ENCODE measurements around the gene IL12B. TPM values are rescaled to one million over a fixed set of nuclear protein-coding genes. Genes with fewer than 3 reads are reported as not detected.

IL12B gene
- total RNA-seq, 5 donors from 2014 or later (not counting 1 experiment from before 2014, with no cell fraction given), result not detected

DNA sequence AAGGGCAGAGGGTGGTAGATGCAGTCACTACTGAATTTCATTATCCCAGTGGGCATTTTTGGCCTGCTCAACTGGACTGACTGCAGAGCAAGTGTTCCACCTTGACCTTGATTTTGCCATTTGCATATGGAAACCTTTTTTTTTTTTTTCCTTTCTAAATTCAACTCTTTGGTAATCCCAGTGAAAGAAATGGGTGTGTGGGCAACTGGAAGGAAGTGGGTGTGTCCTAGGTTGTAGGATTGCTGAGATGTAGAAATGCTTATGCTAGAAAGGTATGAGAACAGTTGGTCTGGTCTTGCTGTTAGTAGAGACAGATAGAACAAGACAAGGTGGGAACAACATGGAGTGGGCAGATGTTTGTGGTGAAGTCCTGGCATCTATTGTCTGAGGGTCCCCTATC lies 7.8 kb upstream of the IL12B start:
- no peaks in the 10 kb centered on the region for H3K27me3 ChIP-seq (replicated peaks in 1 of 2; ENCODE audit: control insufficient read depth in 2 of 2, extremely low read depth in 1 of 2, insufficient read depth in 2 of 2, low read length in 1 of 2)
- peak overlapping the region; percentile 54 for H3K27ac ChIP-seq (ENCODE audit: low read length)
- no peak for ATAC-seq (replicated peaks in 1 of 4)
- no peak overlapping the region for H3K4me3 ChIP-seq (ENCODE audit: control insufficient read depth in 1 of 2, extremely low read depth in 1 of 2, low read length in 1 of 2)
- Mint-ChIP-seq H3K36me3 (no peaks in the 10 kb centered on the region), H3K9me3 (peaks cover 0 to 8% (median 0%) of the 10 kb centered on the region in 3 donors), H3K27ac (peak overlapping the region; percentile 84 to 85), H3K27me3 (no peaks in the 10 kb centered on the region), H3K4me1 (peaks cover 52 to 71% (median 54%) of the 10 kb centered on the region in 3 donors), H3K4me3 (peak overlapping the region in 2 of 3 donors; percentile 4 to 53)
- H3K4me1 ChIP-seq (ENCODE audit: control insufficient read depth in 1 of 2, extremely low read depth in 1 of 2, insufficient read depth in 2 of 2, low read length in 2 of 2), result peaks cover 13 to 55% of the 10 kb centered on the region in 2 experiments
- H3K36me3 ChIP-seq (ENCODE audit: control insufficient read depth in 2 of 2, extremely low read depth in 1 of 2, insufficient read depth in 1 of 2, low read length in 1 of 2), result no peaks in the 10 kb centered on the region
- ChIA-PET POLR2A (interaction anchor here in 1 of 2 donors (0.7 kb wide), 1 partner anchor 137 kb away, joined by 7 read pairs; no protein-coding TSS in a partner anchor), CTCF (no interaction called here)
- H3K9me3 ChIP-seq, result no peaks in the 10 kb centered on the region
- DNase-seq, result no peak

DNA sequence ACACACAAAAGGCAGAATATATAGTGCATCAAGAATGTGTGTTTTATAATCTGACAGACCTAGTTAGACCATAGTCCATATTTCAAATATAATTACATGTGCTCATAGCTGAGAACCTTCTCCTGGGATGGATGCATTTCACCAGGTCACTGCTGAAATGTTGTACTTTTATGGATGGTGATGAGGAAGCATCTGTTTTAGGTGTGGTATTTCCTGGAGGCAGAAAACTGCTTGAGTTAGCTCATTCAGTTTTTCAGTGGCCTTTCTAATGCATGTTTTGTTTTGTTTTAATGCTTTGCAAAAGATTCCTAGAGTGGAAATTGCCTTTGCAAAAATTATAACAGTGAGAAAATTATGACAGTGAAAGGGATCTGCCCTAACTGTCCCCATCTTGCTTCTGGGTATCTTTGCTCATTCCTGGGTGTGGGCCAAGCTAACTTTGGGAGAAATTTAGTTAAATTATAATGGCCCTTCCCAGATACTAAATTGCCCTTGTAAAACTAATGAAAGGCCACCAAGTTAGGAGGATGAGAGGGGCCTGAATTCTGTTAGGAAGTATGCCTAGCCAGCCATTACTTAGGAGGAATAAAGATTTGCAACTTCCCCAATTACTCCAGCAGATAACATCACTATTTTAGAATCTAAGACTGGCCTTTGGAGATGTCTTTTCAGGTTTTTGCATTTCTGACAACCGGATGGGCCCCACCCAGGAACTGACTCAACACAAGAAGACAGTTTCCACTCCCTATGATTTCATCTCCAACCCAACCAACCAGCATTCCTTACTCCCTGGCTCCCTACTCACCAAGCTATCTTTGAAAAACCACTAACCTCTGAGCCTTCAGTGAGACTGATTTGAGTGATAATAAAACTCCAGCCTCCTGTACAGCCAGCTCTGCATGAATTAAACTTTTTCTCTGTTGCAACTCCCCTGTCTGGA lies 7.0 kb upstream of the IL12B start:
- WGBS (ENCODE audit: insufficient coverage), result 0% methylated on average over 1 of the region's 1 CpG

DNA sequence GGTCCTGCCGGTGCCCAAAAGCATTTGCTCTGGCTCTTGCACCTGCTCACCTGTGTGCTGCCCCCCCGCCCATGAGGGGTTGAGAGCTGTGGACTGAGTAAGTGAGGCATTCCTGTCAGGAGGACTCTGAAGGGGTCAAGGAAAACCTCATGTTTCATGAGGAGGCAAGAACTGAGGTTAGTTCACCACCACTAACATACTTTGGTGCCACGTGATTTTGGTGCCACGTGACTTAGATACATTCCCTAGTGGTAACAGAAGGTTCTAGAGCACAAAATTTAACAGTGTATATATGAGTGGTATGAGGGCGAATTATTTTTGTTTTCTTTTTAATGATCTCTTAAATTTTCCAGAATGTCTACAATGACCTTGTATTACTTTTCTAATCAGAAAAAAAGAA lies 6.3 kb upstream of the IL12B start:
- peak overlapping the region; percentile 54 for H3K27ac ChIP-seq (ENCODE audit: low read length)
- Mint-ChIP-seq H3K4me1 (peaks cover 51 to 74% (median 57%) of the 10 kb centered on the region in 3 donors), H3K27me3 (no peaks in the 10 kb centered on the region), H3K36me3 (no peaks in the 10 kb centered on the region), H3K27ac (peak overlapping the region; percentile 84 to 85), H3K4me3 (no peak overlapping the region), H3K9me3 (peaks cover 0 to 8% (median 0%) of the 10 kb centered on the region in 3 donors)
- H3K4me3 ChIP-seq (ENCODE audit: control insufficient read depth in 1 of 2, extremely low read depth in 1 of 2, low read length in 1 of 2), result no peak overlapping the region
- 100% methylated on average over 1 of the region's 5 CpGs for WGBS (ENCODE audit: insufficient coverage)
- DNase-seq (no peak), ATAC-seq (replicated peaks in 1 of 4) (no peak)
- ChIA-PET CTCF (no interaction called here), POLR2A (no interaction called here)
- no peaks in the 10 kb centered on the region for H3K27me3 ChIP-seq (replicated peaks in 1 of 2; ENCODE audit: control insufficient read depth in 2 of 2, extremely low read depth in 1 of 2, insufficient read depth in 2 of 2, low read length in 1 of 2)
- H3K4me1 ChIP-seq (ENCODE audit: control insufficient read depth in 1 of 2, extremely low read depth in 1 of 2, insufficient read depth in 2 of 2, low read length in 2 of 2), result peaks cover 13 to 48% of the 10 kb centered on the region in 2 experiments
- no peaks in the 10 kb centered on the region for H3K9me3 ChIP-seq
- H3K36me3 ChIP-seq (ENCODE audit: control insufficient read depth in 2 of 2, extremely low read depth in 1 of 2, insufficient read depth in 1 of 2, low read length in 1 of 2), result no peaks in the 10 kb centered on the region

More for the DNA sequence above, 7.0 kb upstream of the IL12B start:
- Mint-ChIP-seq H3K36me3 (no peaks in the 10 kb centered on the region), H3K9me3 (peaks cover 0 to 8% (median 0%) of the 10 kb centered on the region in 3 donors), H3K27ac (peak overlapping the region; percentile 84 to 85), H3K27me3 (no peaks in the 10 kb centered on the region), H3K4me3 (peak overlapping the region; percentile 4 to 53 (median 5)), H3K4me1 (peaks cover 51 to 74% (median 58%) of the 10 kb centered on the region in 3 donors)
- peak in 23 of 35 experiments; percentile 6 to 54 (median 19) for DNase-seq
- ChIA-PET POLR2A (interaction anchor here in 1 of 2 donors (0.5 to 0.7 kb wide), 2 partner anchors 136 to 141 kb away, joined by 3 to 7 read pairs; no protein-coding TSS in a partner anchor), CTCF (no interaction called here)
- no peaks in the 10 kb centered on the region for H3K27me3 ChIP-seq (replicated peaks in 1 of 2; ENCODE audit: control insufficient read depth in 2 of 2, extremely low read depth in 1 of 2, insufficient read depth in 2 of 2, low read length in 1 of 2)
- peak overlapping the region; percentile 54 for H3K27ac ChIP-seq (ENCODE audit: low read length)
- H3K4me3 ChIP-seq (ENCODE audit: control insufficient read depth in 1 of 2, extremely low read depth in 1 of 2, low read length in 1 of 2), result no peak overlapping the region
- H3K4me1 ChIP-seq (ENCODE audit: control insufficient read depth in 1 of 2, extremely low read depth in 1 of 2, insufficient read depth in 2 of 2, low read length in 2 of 2), result peaks cover 13 to 52% of the 10 kb centered on the region in 2 experiments
- peak; percentile 66 to 75 (median 73) for ATAC-seq (replicated peaks in 1 of 4)
- H3K36me3 ChIP-seq (ENCODE audit: control insufficient read depth in 2 of 2, extremely low read depth in 1 of 2, insufficient read depth in 1 of 2, low read length in 1 of 2), result no peaks in the 10 kb centered on the region
- H3K9me3 ChIP-seq, result no peaks in the 10 kb centered on the region

DNA sequence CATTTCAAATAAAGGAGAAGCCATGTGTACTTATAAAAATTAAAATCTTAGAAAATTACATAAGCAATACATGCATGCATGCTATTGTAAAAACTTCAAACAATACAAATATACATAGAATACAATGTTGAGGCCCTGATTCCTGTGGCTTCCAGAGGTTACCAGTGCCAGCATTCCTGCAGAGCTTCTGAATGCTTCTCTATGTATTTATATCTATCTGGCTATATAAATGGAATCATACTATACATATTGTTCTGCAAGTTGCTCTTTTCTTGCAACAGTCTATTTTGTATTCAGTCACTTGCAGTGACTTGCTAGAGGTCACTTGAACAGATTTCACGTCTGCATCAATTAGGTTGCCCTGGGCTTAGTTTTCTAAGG lies 3.2 kb upstream of the IL12B start:
- peaks cover 42 to 61% (median 43%) of the 10 kb centered on the region in 3 donors for H3K4me1 Mint-ChIP-seq
- peaks cover 12 to 37% of the 10 kb centered on the region in 2 experiments for H3K4me1 ChIP-seq (ENCODE audit: control insufficient read depth in 1 of 2, extremely low read depth in 1 of 2, insufficient read depth in 2 of 2, low read length in 2 of 2)
- no peak overlapping the region for H3K4me3 ChIP-seq (ENCODE audit: control insufficient read depth in 1 of 2, extremely low read depth in 1 of 2, low read length in 1 of 2)
- no peaks in the 10 kb centered on the region for H3K36me3 Mint-ChIP-seq
- H3K27me3 ChIP-seq (replicated peaks in 1 of 2; ENCODE audit: control insufficient read depth in 2 of 2, extremely low read depth in 1 of 2, insufficient read depth in 2 of 2, low read length in 1 of 2), result no peaks in the 10 kb centered on the region
- DNase-seq (no peak), ATAC-seq (replicated peaks in 1 of 4) (no peak)
- H3K36me3 ChIP-seq (ENCODE audit: control insufficient read depth in 2 of 2, extremely low read depth in 1 of 2, insufficient read depth in 1 of 2, low read length in 1 of 2), result no peaks in the 10 kb centered on the region
- no peak overlapping the region for H3K4me3 Mint-ChIP-seq
- H3K9me3 ChIP-seq, result no peaks in the 10 kb centered on the region
- ChIA-PET CTCF (interaction anchor here (0.5 to 1.5 kb wide), 3 partner anchors 51 to 1159 kb away, joined by 4 to 8 read pairs (median 5); no protein-coding TSS in a partner anchor), POLR2A (no interaction called here)
- peaks cover 0 to 1% of the 10 kb centered on the region in 2 donors for H3K27me3 Mint-ChIP-seq
- H3K9me3 Mint-ChIP-seq, result no peaks in the 10 kb centered on the region
- no peak overlapping the region for H3K27ac ChIP-seq (ENCODE audit: low read length)
- no CpG with 5 or more reads among the region's 1 CpG for WGBS (ENCODE audit: insufficient coverage)
- H3K27ac Mint-ChIP-seq, result peak overlapping the region in 1 of 2 donors; percentile 30

DNA sequence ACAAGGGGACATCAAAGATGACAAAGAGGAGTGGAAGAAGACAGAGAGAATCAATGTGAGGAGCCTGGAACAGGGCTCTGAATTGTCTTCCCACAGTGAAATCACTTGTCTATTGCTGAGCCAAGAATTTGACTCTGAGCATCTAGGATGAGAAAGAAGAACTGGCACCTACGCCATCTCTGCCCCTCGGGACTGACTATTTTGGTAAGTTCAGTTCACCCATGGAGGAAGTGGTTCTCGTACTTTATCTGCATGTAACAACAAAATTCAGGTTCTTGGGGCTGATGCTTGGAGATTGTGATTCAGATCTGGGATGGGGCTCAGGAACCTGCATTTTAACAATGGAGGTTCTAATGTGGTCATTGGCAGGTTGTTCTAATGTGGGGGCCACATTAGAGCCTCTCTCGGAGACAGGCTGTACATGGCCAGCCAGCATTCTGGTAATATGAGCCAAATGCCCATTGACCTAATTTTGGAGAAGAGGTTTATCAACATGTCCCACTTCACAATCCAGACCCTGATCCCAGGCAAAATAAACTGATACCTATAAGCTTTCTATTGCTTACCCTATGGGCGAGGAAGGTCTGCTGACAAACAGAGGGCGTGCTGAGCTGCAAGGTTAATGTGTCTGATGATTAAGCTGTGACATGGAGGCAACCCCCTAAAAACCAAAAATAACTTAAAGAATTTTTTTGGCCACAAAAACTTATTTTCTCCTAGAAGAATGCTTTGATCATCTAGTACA lies 2.7 kb upstream of the IL12B start:
- H3K27me3 ChIP-seq (replicated peaks in 1 of 2; ENCODE audit: control insufficient read depth in 2 of 2, extremely low read depth in 1 of 2, insufficient read depth in 2 of 2, low read length in 1 of 2), result no peaks in the 10 kb centered on the region
- no peaks in the 10 kb centered on the region for H3K9me3 ChIP-seq
- Mint-ChIP-seq H3K27me3 (peaks cover 0 to 1% of the 10 kb centered on the region in 2 donors), H3K4me3 (no peak overlapping the region), H3K27ac (peak overlapping the region; percentile 53 to 60), H3K9me3 (no peaks in the 10 kb centered on the region), H3K4me1 (peaks cover 36 to 55% (median 38%) of the 10 kb centered on the region in 3 donors), H3K36me3 (no peaks in the 10 kb centered on the region)
- H3K27ac ChIP-seq (ENCODE audit: low read length), result no peak overlapping the region
- no peak for ATAC-seq (replicated peaks in 1 of 4)
- ChIA-PET CTCF (interaction anchor here (0.5 to 1.5 kb wide), 6 partner anchors 22 to 1159 kb away, joined by 3 to 8 read pairs (median 4); no protein-coding TSS in a partner anchor), POLR2A (no interaction called here)
- 90% methylated on average over 2 of the region's 6 CpGs for WGBS (ENCODE audit: insufficient coverage)
- no peaks in the 10 kb centered on the region for H3K36me3 ChIP-seq (ENCODE audit: control insufficient read depth in 2 of 2, extremely low read depth in 1 of 2, insufficient read depth in 1 of 2, low read length in 1 of 2)
- DNase-seq, result no peak
- H3K4me3 ChIP-seq (ENCODE audit: control insufficient read depth in 1 of 2, extremely low read depth in 1 of 2, low read length in 1 of 2), result no peak overlapping the region
- H3K4me1 ChIP-seq (ENCODE audit: control insufficient read depth in 1 of 2, extremely low read depth in 1 of 2, insufficient read depth in 2 of 2, low read length in 2 of 2), result peaks cover 9 to 32% of the 10 kb centered on the region in 2 experiments

All from T-cell (primary cell).